HepG2 (cell line): Measurements from ENCODE around the gene RTN4. TPM values are rescaled to one million over a fixed set of nuclear protein-coding genes. Genes with fewer than 3 reads are reported as not detected.

Experiments
- BRD4 ChIP-seq: sonication (generic); formaldehyde crosslinking; IDR thresholded peaks from 2 replicates; pipeline ENCODE4 v1.4.0; 2020; ENCODE audit warnings: missing genetic modification reagents
- DNMT1 ChIP-seq: sonication (generic); formaldehyde crosslinking; IDR thresholded peaks from 2 replicates; pipeline ENCODE4 v1.5.1; 2020; ENCODE audit warnings: mild to moderate bottlenecking, missing genetic modification reagents
- KAT2B ChIP-seq: fragments of 150-350 bp; IDR thresholded peaks from 2 replicates; pipeline ENCODE4 v1.6.1; 2014; ENCODE audit warnings: low read depth, low read length, borderline replicate concordance
- MBD4 ChIP-seq: IDR thresholded peaks from 2 replicates; pipeline ENCODE4 v1.6.1; 2012; ENCODE audit warnings: low read length, inconsistent platforms, borderline replicate concordance
- RFXAP ChIP-seq: sonication (generic); formaldehyde crosslinking; IDR thresholded peaks from 2 replicates; pipeline ENCODE4 v1.4.0; 2020; ENCODE audit warnings: missing genetic modification reagents, borderline replicate concordance
- SAFB2 ChIP-seq: sonication (generic); formaldehyde crosslinking; IDR thresholded peaks from 2 replicates; pipeline ENCODE4 v1.5.1; 2020; ENCODE audit warnings: missing genetic modification reagents, low read depth, mild to moderate bottlenecking, borderline replicate concordance
- SIX1 ChIP-seq: sonication (generic); formaldehyde crosslinking; IDR thresholded peaks from 2 replicates; pipeline ENCODE4 v1.4.0; 2020; ENCODE audit warnings: missing genetic modification reagents, borderline replicate concordance
- SIX4 ChIP-seq: sonication (generic); formaldehyde crosslinking; IDR thresholded peaks from 2 replicates; pipeline ENCODE4 v1.4.0; 2020; ENCODE audit warnings: missing genetic modification reagents
- SPEN ChIP-seq: sonication (generic); formaldehyde crosslinking; IDR thresholded peaks from 2 replicates; pipeline ENCODE4 v1.5.1; 2020; ENCODE audit warnings: low read depth, mild to moderate bottlenecking, missing genetic modification reagents
- ZBTB7A ChIP-seq: sonication (generic); formaldehyde crosslinking; IDR thresholded peaks from 2 replicates; pipeline ENCODE4 v1.8.0; 2022; ENCODE audit warnings: mild to moderate bottlenecking, missing genetic modification reagents
- ZMYM4 ChIP-seq: sonication (generic); formaldehyde crosslinking; IDR thresholded peaks from 2 replicates; pipeline ENCODE4 v1.8.1; 2023; ENCODE audit warnings: mild to moderate bottlenecking, missing genetic modification reagents
- ZNF143 ChIP-seq: sonication (generic); formaldehyde crosslinking; IDR thresholded peaks from 2 replicates; pipeline ENCODE4 v1.4.0; 2020; ENCODE audit warnings: missing genetic modification reagents
- ZNF431 ChIP-seq: sonication (generic); formaldehyde crosslinking; IDR thresholded peaks from 2 replicates; pipeline ENCODE4 v1.9.0; 2022; ENCODE audit warnings: missing genetic modification reagents, low read depth, mild to moderate bottlenecking, borderline replicate concordance
- ZNF549 ChIP-seq: sonication (generic); formaldehyde crosslinking; IDR thresholded peaks from 2 replicates; pipeline ENCODE4 v1.5.0; 2020; ENCODE audit warnings: missing genetic modification reagents
- ZNF780A ChIP-seq: sonication (generic); formaldehyde crosslinking; IDR thresholded peaks from 2 replicates; pipeline ENCODE4 v1.8.0; 2022; ENCODE audit warnings: mild to moderate bottlenecking, missing genetic modification reagents, moderate library complexity
- polyA plus RNA-seq, 8 experiments: library from polyadenylated mRNA; depleted of rRNA in 3 of 8; stranded (reverse) in 7 of 8; unstranded in 1 of 8; fragments of >200 nt; fragmentation: Illumina TruSeq in 4 of 8; extraction: Trizol in 4 of 8; gene quantifications; 2 replicates each; pipeline versions ENCODE4 v1.2.1 to v1.2.3, GENCODE V29; 2011 to 2016; ENCODE audit warnings: low read depth in 4 of 8, missing spikeins in 1 of 8, mixed read lengths in 1 of 8; ENCODE audit not compliant: insufficient read depth in 1 of 8
- total RNA-seq, 5 experiments: library from RNA; depleted of rRNA; stranded (reverse); fragments of >200 nt; fragmentation: Illumina TruSeq; extraction: Trizol; gene quantifications; 2 replicates each; pipeline ENCODE4 v1.2.3, GENCODE V29; 2016; ENCODE audit warnings: low read depth in 1 of 5
- TF ChIP-seq, protein P1 (sequence below): sonication (generic); formaldehyde crosslinking; IDR thresholded peaks from 2 replicates; pipeline ENCODE4 v1.4.0; 2020; ENCODE audit warnings: missing genetic modification reagents

The RTN4 gene
- total and polyA plus RNA-seq, 2 of the 13 experiments (the other 11 are each of a cell fraction or from before 2014, with no cell fraction given) = 98.4 to 133 TPM

DNA sequence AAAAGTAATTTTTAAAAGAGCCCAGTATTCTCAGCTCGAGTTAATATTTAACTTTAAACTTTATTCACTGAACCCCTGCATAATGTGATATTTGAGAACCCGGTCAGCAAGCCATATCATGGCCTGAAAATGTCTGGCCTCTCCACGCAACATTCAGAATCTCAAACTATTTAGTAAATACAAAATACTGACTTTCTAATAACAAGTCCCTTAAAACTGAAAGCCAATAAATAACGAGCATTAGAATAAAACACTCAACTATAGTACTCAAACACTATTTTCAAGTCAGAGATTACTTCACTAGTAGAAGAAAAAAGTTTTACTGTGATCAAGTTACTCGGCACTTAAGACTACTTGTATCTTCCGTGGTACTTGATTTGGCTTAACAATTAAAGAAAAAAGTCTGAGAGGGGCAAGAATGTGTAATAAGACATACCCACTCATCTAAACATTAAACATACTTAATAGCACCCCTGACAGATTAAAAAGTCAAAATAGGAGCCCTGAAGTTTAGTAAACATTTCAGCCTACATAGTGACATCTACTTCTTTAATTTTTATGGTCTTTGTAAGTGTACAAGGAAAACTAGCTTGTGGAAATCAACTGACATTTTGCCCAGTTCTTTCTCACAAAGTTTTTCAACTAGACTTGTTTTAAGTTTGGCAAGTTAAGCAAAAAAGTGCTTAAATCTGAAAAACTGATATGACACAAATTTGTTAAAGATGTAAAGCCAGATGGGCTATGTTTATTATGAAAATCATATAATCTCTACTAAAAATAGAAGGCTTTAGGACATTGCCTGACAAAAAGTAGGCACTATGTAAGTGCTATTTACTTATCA is 38.2 kb downstream of the RTN4 start (continued):
- TF ChIP-seq, protein P1, sequence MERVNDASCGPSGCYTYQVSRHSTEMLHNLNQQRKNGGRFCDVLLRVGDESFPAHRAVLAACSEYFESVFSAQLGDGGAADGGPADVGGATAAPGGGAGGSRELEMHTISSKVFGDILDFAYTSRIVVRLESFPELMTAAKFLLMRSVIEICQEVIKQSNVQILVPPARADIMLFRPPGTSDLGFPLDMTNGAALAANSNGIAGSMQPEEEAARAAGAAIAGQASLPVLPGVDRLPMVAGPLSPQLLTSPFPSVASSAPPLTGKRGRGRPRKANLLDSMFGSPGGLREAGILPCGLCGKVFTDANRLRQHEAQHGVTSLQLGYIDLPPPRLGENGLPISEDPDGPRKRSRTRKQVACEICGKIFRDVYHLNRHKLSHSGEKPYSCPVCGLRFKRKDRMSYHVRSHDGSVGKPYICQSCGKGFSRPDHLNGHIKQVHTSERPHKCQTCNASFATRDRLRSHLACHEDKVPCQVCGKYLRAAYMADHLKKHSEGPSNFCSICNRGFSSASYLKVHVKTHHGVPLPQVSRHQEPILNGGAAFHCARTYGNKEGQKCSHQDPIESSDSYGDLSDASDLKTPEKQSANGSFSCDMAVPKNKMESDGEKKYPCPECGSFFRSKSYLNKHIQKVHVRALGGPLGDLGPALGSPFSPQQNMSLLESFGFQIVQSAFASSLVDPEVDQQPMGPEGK (CRISPR knock-in tag) = no peak
- no peak for TF ChIP-seq ZNF143
- no peak for TF ChIP-seq MBD4
- peak; percentile 15; the same call in 1 of the 2 replicates for TF ChIP-seq ZMYM4 (CRISPR knock-in tag)
- TF ChIP-seq SIX4 (CRISPR knock-in tag) = peak; percentile 81; the same call in 1 of the 2 replicates
- TF ChIP-seq SIX1 (CRISPR knock-in tag) = peak; percentile 85; the same call in 1 of the 2 replicates
- TF ChIP-seq KAT2B = no peak
- TF ChIP-seq SAFB2 (CRISPR knock-in tag) = no peak
- TF ChIP-seq BRD4 (CRISPR knock-in tag) = no peak
- no peak for TF ChIP-seq RFXAP (CRISPR knock-in tag)
- no peak for TF ChIP-seq ZNF431 (CRISPR knock-in tag)
- no peak for TF ChIP-seq ZNF549
- TF ChIP-seq DNMT1 = no peak
- no peak for TF ChIP-seq SPEN (CRISPR knock-in tag)
- TF ChIP-seq ZBTB7A = no peak
- TF ChIP-seq ZNF780A (CRISPR knock-in tag) = no peak
